ENCODE results near the gene CALM3.

CALM3 gene

DNA sequence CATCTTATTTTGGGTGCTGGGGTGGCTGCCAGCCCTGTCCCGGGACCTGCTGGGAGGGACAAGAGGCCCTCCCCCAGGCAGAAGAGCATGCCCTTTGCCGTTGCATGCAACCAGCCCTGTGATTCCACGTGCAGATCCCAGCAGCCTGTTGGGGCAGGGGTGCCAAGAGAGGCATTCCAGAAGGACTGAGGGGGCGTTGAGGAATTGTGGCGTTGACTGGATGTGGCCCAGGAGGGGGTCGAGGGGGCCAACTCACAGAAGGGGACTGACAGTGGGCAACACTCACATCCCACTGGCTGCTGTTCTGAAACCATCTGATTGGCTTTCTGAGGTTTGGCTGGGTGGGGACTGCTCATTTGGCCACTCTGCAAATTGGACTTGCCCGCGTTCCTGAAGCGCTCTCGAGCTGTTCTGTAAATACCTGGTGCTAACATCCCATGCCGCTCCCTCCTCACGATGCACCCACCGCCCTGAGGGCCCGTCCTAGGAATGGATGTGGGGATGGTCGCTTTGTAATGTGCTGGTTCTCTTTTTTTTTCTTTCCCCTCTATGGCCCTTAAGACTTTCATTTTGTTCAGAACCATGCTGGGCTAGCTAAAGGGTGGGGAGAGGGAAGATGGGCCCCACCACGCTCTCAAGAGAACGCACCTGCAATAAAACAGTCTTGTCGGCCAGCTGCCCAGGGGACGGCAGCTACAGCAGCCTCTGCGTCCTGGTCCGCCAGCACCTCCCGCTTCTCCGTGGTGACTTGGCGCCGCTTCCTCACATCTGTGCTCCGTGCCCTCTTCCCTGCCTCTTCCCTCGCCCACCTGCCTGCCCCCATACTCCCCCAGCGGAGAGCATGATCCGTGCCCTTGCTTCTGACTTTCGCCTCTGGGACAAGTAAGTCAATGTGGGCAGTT is 8.6 kb downstream of the CALM3 start:
- H3K36me3 ChIP-seq (replicated peaks): peaks cover 47% of the 10 kb centered on the region
- no peak overlapping the region for H3K4me3 ChIP-seq (ENCODE audit: low read depth, low read length)
- no peaks in the 10 kb centered on the region for H3K27me3 ChIP-seq (replicated peaks)
- in situ Hi-C loops (cut with HindIII; ENCODE audit: low pct_ligation_motif_present, low sequenced_read_pairs): no loop called here
- TF ChIP-seq, protein P1, sequence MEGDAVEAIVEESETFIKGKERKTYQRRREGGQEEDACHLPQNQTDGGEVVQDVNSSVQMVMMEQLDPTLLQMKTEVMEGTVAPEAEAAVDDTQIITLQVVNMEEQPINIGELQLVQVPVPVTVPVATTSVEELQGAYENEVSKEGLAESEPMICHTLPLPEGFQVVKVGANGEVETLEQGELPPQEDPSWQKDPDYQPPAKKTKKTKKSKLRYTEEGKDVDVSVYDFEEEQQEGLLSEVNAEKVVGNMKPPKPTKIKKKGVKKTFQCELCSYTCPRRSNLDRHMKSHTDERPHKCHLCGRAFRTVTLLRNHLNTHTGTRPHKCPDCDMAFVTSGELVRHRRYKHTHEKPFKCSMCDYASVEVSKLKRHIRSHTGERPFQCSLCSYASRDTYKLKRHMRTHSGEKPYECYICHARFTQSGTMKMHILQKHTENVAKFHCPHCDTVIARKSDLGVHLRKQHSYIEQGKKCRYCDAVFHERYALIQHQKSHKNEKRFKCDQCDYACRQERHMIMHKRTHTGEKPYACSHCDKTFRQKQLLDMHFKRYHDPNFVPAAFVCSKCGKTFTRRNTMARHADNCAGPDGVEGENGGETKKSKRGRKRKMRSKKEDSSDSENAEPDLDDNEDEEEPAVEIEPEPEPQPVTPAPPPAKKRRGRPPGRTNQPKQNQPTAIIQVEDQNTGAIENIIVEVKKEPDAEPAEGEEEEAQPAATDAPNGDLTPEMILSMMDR (IDR thresholded peaks at IDR 0.05; ENCODE audit: low read depth, low read length, missing control alignments): no peak
- DNase-seq: no peak
- no peak overlapping the region for H3K27ac ChIP-seq

DNA sequence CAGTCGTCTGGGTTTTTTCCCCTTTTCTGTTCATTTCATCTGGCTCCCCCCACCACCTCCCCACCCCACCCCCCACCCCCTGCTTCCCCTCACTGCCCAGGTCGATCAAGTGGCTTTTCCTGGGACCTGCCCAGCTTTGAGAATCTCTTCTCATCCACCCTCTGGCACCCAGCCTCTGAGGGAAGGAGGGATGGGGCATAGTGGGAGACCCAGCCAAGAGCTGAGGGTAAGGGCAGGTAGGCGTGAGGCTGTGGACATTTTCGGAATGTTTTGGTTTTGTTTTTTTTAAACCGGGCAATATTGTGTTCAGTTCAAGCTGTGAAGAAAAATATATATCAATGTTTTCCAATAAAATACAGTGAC is 9.3 kb downstream of the CALM3 start:
- DNase-seq: no peak
- Histone ChIP-seq H3K27ac (no peak overlapping the region), H3K4me3 (ENCODE audit: low read depth, low read length) (no peak overlapping the region), H3K27me3 (replicated peaks) (no peaks in the 10 kb centered on the region), H3K36me3 (replicated peaks) (peaks cover 47% of the 10 kb centered on the region)
- TF ChIP-seq, protein P1 (IDR thresholded peaks at IDR 0.05; ENCODE audit: low read depth, low read length, missing control alignments): no peak
- in situ Hi-C loops (cut with HindIII; ENCODE audit: low pct_ligation_motif_present, low sequenced_read_pairs): no loop called here

DNA sequence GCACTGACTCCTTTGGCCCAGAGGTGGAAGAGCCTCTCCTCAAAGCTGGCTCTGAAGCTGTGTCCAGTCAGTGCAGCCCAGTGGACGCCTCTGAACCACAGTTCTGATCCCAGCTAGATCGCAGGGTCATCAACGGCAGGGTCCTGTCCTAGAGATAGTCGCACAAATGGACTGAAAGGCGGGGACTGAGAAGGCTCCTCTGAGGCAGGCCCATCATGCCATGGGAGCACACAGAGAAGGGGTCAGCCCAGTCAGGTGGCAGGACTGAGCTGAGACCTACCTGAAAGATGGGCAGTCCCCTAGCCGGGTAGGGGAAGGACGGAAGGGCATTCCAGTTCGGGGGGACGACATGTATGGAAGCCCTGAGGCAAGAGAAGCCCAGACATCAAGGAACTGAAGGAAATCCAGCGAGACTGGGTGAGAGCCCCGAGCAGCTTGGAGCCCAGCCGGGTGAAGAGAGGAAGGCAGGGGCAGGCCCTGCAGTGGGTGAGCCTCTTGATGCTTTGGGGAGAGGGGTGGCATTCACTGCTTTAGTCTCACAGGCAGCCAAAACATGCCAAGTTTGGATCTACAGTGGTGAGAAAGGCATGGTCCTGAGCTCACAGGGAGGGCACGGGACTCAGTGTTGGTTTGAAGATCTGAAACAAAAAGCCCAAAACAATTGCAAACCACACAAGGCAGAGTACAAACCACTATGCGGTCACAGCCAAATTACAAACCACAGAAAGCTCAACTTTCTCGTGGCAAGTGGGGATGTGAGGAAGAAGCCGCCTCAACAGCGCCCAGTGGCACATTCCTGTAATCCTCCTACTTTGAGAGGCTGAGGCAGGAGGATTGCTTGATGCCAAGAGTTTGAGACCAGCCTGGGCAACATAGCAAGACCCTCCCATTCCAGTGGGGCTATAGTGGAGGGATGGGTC is 10.0 kb downstream of the CALM3 start:
- in situ Hi-C loops (cut with HindIII; ENCODE audit: low pct_ligation_motif_present, low sequenced_read_pairs): no loop called here
- Histone ChIP-seq H3K36me3 (replicated peaks) (peaks cover 41% of the 10 kb centered on the region), H3K4me3 (ENCODE audit: low read depth, low read length) (no peak overlapping the region), H3K27ac (no peak overlapping the region), H3K27me3 (replicated peaks) (no peaks in the 10 kb centered on the region)
- DNase-seq: no peak
- TF ChIP-seq, protein P1 (IDR thresholded peaks at IDR 0.05; ENCODE audit: low read depth, low read length, missing control alignments): no peak

DNA sequence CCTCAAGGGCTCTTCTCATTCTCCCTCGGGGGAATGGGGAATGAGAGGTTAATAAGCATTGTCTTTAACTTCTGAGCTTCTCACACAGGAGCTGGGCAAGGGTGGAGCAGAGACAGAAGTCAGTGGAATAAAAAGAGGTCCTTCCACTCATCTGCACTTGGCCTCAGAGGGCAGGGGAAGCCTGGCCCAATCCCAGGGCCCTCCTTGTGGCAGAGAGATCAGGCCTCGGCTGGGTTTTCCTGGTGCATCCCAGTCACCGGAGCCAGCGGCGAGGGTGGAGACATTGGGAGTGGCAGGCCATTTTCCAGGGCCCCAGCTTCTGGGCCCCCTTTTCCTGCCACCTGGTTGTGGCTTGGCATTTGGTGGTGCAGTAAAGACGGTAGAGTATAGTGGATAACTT is 10.6 kb downstream of the CALM3 start:
- DNase-seq: no peak
- Histone ChIP-seq H3K36me3 (replicated peaks) (peaks cover 34% of the 10 kb centered on the region), H3K27ac (no peak overlapping the region), H3K4me3 (ENCODE audit: low read depth, low read length) (no peak overlapping the region), H3K27me3 (replicated peaks) (no peaks in the 10 kb centered on the region)
- TF ChIP-seq, protein P1 (IDR thresholded peaks at IDR 0.05; ENCODE audit: low read depth, low read length, missing control alignments): no peak
- in situ Hi-C loops (cut with HindIII; ENCODE audit: low pct_ligation_motif_present, low sequenced_read_pairs): no loop called here

DNA sequence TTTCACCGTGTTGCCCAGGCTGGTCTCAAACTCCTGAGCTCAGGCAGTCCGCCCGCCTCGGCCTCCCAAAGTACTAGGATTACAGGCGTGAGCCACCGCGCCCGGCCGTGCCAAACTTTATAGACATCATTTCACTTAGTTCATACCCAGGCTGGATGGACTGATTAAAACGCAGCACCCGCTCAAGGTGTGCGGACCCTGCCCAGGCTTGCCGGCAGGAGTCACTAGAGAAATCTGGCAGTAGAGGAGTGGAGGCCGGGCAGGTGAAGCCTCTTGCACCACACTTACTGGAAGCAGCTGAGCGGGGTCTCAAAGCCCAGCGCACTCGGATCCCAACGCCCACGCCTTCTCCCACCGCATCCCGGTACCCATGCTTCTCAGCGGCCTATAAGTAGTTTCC is 12.4 kb downstream of the CALM3 start:
- TF ChIP-seq, protein P1 (IDR thresholded peaks at IDR 0.05; ENCODE audit: low read depth, low read length, missing control alignments): no peak
- in situ Hi-C loops (cut with HindIII; ENCODE audit: low pct_ligation_motif_present, low sequenced_read_pairs): no loop called here
- H3K27me3 ChIP-seq (replicated peaks): no peaks in the 10 kb centered on the region
- no peak overlapping the region for H3K4me3 ChIP-seq (ENCODE audit: low read depth, low read length)
- DNase-seq: no peak
- H3K36me3 ChIP-seq (replicated peaks): peaks cover 17% of the 10 kb centered on the region
- no peak overlapping the region for H3K27ac ChIP-seq

Measured in brain microvascular endothelial cell (primary cell).